Left ventricle myocardium inferior (tissue), 1 donor: ENCODE results near the gene C9orf72. TPM values are rescaled to one million over a fixed set of nuclear protein-coding genes. Genes with fewer than 3 reads are reported as not detected.

Experiments
- DNase-seq: peaks from one replicate; pipeline ENCODE4 v3.0.0-alpha.2; 2020
- H3K27ac ChIP-seq: fragments of 200-600 bp; replicated peaks from 2 replicates; pipeline ENCODE4 v1.8.0; 2021
- H3K27me3 ChIP-seq: fragments of 200-600 bp; 2 replicates; pipeline ENCODE4 v1.8.0; 2021; ENCODE audit warnings: low read depth
- H3K36me3 ChIP-seq: fragments of 200-600 bp; 2 replicates; pipeline ENCODE4 v1.8.0; 2021
- H3K4me1 ChIP-seq: fragments of 200-600 bp; 2 replicates; pipeline ENCODE4 v1.8.0; 2021
- H3K4me3 ChIP-seq: fragments of 200-600 bp; 2 replicates; pipeline ENCODE4 v1.8.0; 2021; ENCODE audit warnings: mild to moderate bottlenecking, moderate library complexity
- H3K9me3 ChIP-seq: fragments of 200-600 bp; replicated peaks from 2 replicates; pipeline ENCODE4 v1.8.0; 2021
- CTCF ChIP-seq: fragments of 200-600 bp; IDR thresholded peaks from 2 replicates; pipeline ENCODE4 v1.8.0; 2021; ENCODE audit warnings: antibody characterized with exemption, mild to moderate bottlenecking, borderline replicate concordance
- intact Hi-C: fragments of 100-400 bp; cut with micrococcal nuclease; formaldehyde crosslinking; loops from one replicate; pipeline ENCODE4 v1.11.0; 2022
- total RNA-seq: library from RNA; stranded (reverse); fragmentation: NEBNext Ultra II Directional; extraction: Animal tissue kit (Norgen Biotek cat#: 25700); gene quantifications from one replicate; pipeline ENCODE4 v1.2.1, GENCODE V29; 2021
- donor health status: DM: no; HTN: yes; CAD: no; lungs with severe emphysema.

C9orf72 gene
- total RNA-seq, 1 donor from 2014 or later, result 15.6 TPM

DNA sequence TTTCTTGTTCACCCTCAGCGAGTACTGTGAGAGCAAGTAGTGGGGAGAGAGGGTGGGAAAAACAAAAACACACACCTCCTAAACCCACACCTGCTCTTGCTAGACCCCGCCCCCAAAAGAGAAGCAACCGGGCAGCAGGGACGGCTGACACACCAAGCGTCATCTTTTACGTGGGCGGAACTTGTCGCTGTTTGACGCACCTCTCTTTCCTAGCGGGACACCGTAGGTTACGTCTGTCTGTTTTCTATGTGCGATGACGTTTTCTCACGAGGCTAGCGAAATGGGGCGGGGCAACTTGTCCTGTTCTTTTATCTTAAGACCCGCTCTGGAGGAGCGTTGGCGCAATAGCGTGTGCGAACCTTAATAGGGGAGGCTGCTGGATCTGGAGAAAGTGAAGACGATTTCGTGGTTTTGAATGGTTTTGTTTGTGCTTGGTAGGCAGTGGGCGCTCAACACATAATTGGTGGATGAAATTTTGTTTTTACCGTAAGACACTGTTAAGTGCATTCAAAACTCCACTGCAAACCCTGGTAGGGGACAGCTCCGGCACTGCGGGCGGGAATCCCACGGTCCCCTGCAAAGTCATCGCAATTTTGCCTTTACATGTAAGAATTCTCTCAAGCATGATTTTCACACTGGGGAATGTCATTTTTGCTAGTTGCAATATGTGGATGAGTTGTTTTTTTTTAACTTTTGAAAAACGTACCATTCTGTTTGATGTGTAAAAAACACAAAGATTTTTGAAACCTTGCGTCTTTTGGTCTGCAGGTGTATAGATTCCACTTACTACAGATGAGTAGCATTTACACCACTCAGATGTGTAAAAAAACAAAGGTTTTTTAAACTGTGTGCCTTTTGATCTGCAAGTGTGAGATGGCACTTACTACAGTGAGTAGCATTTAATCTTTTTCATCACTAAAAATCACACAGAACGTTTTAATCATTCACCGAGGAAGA, 631 bp upstream of the C9orf72 start:
- H3K9me3 ChIP-seq, result peaks cover 11% of the 10 kb centered on the region
- peaks cover 49% of the 10 kb centered on the region for H3K4me1 ChIP-seq
- intact Hi-C loops, result no loop called here
- TF ChIP-seq CTCF, result no peak
- peak; percentile 92 for DNase-seq
- peak overlapping the region; percentile 94 for H3K4me3 ChIP-seq
- H3K36me3 ChIP-seq, result no peaks in the 10 kb centered on the region
- H3K27me3 ChIP-seq, result no peaks in the 10 kb centered on the region
- peak overlapping the region; percentile 95 for H3K27ac ChIP-seq

DNA sequence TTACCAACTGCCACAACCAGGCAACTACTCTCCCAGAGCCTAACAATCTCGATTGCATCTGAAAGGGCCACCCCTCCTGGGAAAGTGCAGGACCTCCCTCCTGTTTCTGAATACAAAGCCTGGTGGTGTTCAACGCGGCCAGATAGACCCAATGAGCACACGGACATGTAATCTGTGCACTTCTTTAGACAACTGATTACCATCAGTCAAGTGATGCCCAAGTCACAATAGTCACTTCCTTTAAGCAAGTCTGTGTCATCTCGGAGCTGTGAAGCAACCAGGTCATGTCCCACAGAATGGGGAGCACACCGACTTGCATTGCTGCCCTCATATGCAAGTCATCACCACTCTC, 739 bp downstream of the C9orf72 start:
- H3K4me3 ChIP-seq, result peak overlapping the region; percentile 94
- no peaks in the 10 kb centered on the region for H3K36me3 ChIP-seq
- H3K4me1 ChIP-seq, result peaks cover 63% of the 10 kb centered on the region
- no peak for TF ChIP-seq CTCF
- intact Hi-C loops, result no loop called here
- H3K9me3 ChIP-seq, result no peaks in the 10 kb centered on the region
- H3K27ac ChIP-seq, result peak overlapping the region; percentile 95
- H3K27me3 ChIP-seq, result no peaks in the 10 kb centered on the region
- DNase-seq, result no peak

DNA sequence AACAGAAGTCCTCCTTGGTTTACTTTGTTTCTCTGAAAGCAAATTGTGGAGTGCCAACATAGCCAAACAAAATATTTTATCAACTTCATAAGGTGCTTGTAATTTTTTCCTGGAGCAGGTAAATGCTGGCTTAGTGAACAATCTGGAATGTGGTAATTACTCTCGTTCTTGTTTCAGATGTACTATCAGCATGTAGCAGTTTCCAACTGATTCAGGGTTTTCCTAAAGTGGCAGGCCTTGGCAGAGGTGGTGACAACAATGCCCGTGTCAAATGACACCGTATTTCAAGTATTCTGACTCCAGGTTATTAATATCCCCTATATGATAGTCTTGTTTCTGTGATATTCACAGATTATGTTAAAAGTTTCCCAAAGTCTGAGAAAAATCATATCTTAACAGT, 1.2 kb downstream of the C9orf72 start:
- intact Hi-C loops, result no loop called here
- Histone ChIP-seq H3K4me3 (peak overlapping the region; percentile 94), H3K27ac (peak overlapping the region; percentile 95), H3K27me3 (no peaks in the 10 kb centered on the region), H3K4me1 (peaks cover 66% of the 10 kb centered on the region), H3K36me3 (no peaks in the 10 kb centered on the region), H3K9me3 (no peaks in the 10 kb centered on the region)
- no peak for TF ChIP-seq CTCF
- DNase-seq, result no peak

DNA sequence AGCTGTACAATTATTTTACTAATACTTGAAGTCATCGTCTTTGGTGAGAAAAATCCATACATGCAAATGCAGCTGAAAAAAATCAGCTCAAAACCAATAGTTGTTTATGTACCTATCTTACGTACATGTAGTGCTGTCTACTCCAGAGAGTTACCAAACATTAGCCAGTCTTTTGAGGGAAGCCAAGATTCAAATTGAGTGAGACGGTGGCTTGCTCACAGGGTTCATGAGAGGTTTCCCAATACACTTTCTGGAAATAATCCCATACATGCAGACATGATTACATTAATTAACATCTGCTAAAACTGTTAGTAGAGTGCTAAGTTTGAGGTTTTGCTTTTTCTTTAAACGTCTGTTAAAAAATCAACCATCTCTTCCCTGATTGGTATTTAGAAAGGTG, 2.3 kb downstream of the C9orf72 start:
- Histone ChIP-seq H3K9me3 (no peaks in the 10 kb centered on the region), H3K27me3 (no peaks in the 10 kb centered on the region), H3K4me1 (peaks cover 72% of the 10 kb centered on the region), H3K36me3 (peaks cover 9% of the 10 kb centered on the region), H3K4me3 (no peak overlapping the region), H3K27ac (peak overlapping the region; percentile 95)
- TF ChIP-seq CTCF, result no peak
- intact Hi-C loops, result no loop called here
- no peak for DNase-seq

DNA sequence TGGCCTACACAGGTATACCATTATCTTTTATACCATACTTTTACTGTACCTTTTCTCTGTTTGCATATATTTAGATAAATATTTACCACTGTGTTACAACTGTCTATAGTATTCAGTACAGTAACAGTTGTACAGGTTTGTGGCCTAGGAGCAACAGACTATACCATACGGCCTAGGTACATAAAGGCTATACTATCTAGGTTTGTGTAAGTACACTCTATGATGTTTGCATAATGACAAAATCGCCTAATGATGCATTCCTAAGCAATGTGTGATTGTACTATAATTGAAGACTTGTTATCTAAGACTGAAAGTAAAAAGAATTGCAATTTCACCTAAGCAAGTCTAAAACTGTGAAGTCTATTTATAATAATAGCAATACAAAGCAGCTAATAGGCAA, 3.9 kb downstream of the C9orf72 start:
- no peak for DNase-seq

More for the DNA sequence above, 3.9 kb downstream of the C9orf72 start:
- Histone ChIP-seq H3K4me3 (no peak overlapping the region), H3K27ac (peak overlapping the region; percentile 95), H3K36me3 (peaks cover 10% of the 10 kb centered on the region), H3K4me1 (peaks cover 71% of the 10 kb centered on the region), H3K9me3 (no peaks in the 10 kb centered on the region), H3K27me3 (no peaks in the 10 kb centered on the region)
- TF ChIP-seq CTCF, result no peak
- intact Hi-C loops, result no loop called here
